Caco-2 (cell line): ENCODE results near the gene NRXN2. TPM values are rescaled to one million over a fixed set of nuclear protein-coding genes. Genes with fewer than 3 reads are reported as not detected.

Source experiments
- BruUV-seq: library from RNA; stranded (reverse); fragments of 400-500 nt; replicated peaks from 2 replicates; lab custom pipeline; 2021; lab: Mats Ljungman, UMichigan
- CTCF ChIA-PET: fragments of 300-600 bp; sonication (Branson Sonifier 250); formaldehyde crosslinking; loops from one replicate; lab custom pipeline; 2022; ENCODE audit warnings: antibody characterized with exemption; lab: Charles Lee
- POLR2A ChIA-PET: fragments of 300-600 bp; sonication (Branson Sonifier 250); formaldehyde crosslinking; loops from one replicate; lab custom pipeline; 2022; ENCODE audit warnings: antibody characterized with exemption; lab: Charles Lee
- DNase-seq, 2 experiments: peaks; one replicate each; pipeline versions ENCODE4 v3.0.0 to v3.0.0-alpha.2; 2020 to 2022
- H3K27me3 ChIP-seq: replicated peaks from 2 replicates; pipeline ENCODE4 v1.6.0; 2011; ENCODE audit warnings: low read length; ENCODE audit not compliant: control insufficient read depth, insufficient read depth
- H3K36me3 ChIP-seq: 2 replicates; pipeline ENCODE4 v1.5.1; 2011; ENCODE audit warnings: low read length; ENCODE audit not compliant: control insufficient read depth, insufficient read depth
- H3K4me1 ChIP-seq: fragments of 250-450 bp; sonication (Bioruptor Pico); 2 replicates; pipeline ENCODE4 v1.5.1; 2020; ENCODE audit warnings: mild to moderate bottlenecking
- H3K4me3 ChIP-seq: 2 replicates; pipeline ENCODE4 v1.5.1; 2011; ENCODE audit warnings: low read depth, mild to moderate bottlenecking, control low read depth, low read length
- H3K9me3 ChIP-seq: fragments of 250-450 bp; sonication (Bioruptor Pico); 2 replicates; pipeline ENCODE4 v1.5.1; 2020; ENCODE audit warnings: mild to moderate bottlenecking, moderate library complexity
- H3K27ac Mint-ChIP-seq: one replicate; pipeline ENCODE4 v1.8.0; 2022; ENCODE audit warnings: mixed read lengths; ENCODE audit not compliant: unreplicated experiment
- H3K27me3 Mint-ChIP-seq: one replicate; pipeline ENCODE4 v1.8.0; 2022; ENCODE audit warnings: mixed read lengths; ENCODE audit not compliant: insufficient read depth, unreplicated experiment
- H3K36me3 Mint-ChIP-seq: one replicate; pipeline ENCODE4 v1.8.0; 2022; ENCODE audit warnings: mild to moderate bottlenecking, mixed read lengths; ENCODE audit not compliant: insufficient read depth, unreplicated experiment
- H3K4me1 Mint-ChIP-seq: one replicate; pipeline ENCODE4 v1.8.0; 2022; ENCODE audit warnings: low read depth, mixed read lengths; ENCODE audit not compliant: unreplicated experiment
- H3K4me3 Mint-ChIP-seq: one replicate; pipeline ENCODE4 v1.8.0; 2022; ENCODE audit warnings: mild to moderate bottlenecking, moderate library complexity, mixed read lengths; ENCODE audit not compliant: unreplicated experiment
- H3K9me3 Mint-ChIP-seq: one replicate; pipeline ENCODE4 v1.8.0; 2022; ENCODE audit warnings: mixed read lengths; ENCODE audit not compliant: unreplicated experiment
- intact Hi-C: fragments of 100-400 bp; cut with micrococcal nuclease; formaldehyde crosslinking; loops from one replicate; pipeline ENCODE4 v1.10.0; 2022; ENCODE audit not compliant: unreplicated experiment
- total RNA-seq: library from RNA; stranded (reverse); gene quantifications from 2 replicates; pipeline ENCODE4 v1.2.3, GENCODE V29; 2022
- TF ChIP-seq, protein P1 (sequence below), 2 experiments: fragments of 200-600 bp in 1 of 2; IDR thresholded peaks; 1 replicate in 1 of 2; 2 replicates in 1 of 2; pipeline versions ENCODE4 v1.5.1 to v1.8.0; 2011 to 2022; ENCODE audit warnings: antibody characterized with exemption in 1 of 2, control low read depth in 1 of 2, inconsistent platforms in 1 of 2, low read depth in 1 of 2, low read length in 1 of 2, mild to moderate bottlenecking in 1 of 2, moderate library complexity in 1 of 2; ENCODE audit not compliant: insufficient read depth in 1 of 2, severe bottlenecking in 1 of 2, unreplicated experiment in 1 of 2

NRXN2 gene
- total RNA-seq, 1 experiment from 2014 or later: 7.6 TPM

DNA sequence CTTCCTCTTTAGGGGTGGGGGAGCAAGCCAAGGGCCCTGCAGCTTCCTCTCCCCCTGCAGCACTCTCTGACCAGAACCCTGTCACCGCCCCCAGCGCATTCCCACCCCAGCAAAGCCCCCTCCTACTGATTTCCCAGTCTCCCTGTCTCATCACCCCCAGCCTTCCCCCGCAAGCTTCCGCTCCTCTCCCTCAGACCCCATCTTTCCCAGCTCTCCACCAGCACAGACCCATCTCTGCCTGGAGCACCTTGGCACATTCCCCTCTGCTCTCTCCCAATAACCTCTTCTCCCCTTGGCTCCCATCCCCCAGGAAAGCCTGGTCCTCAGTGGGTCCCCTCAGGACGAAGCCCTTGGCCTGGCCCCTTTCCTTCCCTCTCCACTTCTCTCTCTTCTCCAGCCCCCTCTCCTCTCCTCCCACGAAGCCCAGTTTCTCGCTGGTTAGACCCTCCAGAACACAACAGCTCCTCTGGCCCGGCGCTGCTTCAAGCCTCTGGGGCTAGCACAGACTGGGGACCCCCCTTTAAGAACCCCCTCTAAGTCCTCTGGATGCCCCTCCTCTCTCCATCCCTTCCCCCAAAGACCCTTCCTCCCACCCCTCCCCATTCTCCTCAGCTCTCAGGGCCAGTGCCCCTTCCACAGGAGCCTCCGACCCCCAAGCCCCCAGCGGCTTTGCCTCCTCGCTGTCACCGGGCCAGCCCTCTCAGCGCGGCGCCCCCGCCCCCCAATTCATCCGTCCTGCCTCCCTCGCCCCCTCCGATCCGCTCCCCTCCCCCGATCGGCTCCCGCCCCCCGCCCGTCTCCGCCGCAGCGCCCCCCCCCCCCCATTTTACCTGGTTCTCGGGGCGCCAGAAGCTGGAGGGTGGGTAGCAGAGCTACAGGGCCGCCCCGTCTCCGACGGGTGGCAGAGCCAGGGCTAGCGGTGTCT, 594 bp downstream of the NRXN2 start:
- no peak overlapping the region for H3K27ac Mint-ChIP-seq
- POLR2A ChIA-PET: no interaction called here
- peaks cover 12% of the 10 kb centered on the region for H3K4me1 Mint-ChIP-seq
- no peaks in the 10 kb centered on the region for H3K9me3 Mint-ChIP-seq
- CTCF ChIA-PET: interaction anchor here (0.7 to 1.8 kb wide), 3 partner anchors 9 to 34 kb away, joined by 3 to 5 read pairs (median 5); no protein-coding TSS in a partner anchor
- no peak overlapping the region for H3K4me3 ChIP-seq
- peaks cover 24% of the 10 kb centered on the region for H3K4me1 ChIP-seq
- H3K9me3 ChIP-seq: no peaks in the 10 kb centered on the region
- TF ChIP-seq, protein P1, sequence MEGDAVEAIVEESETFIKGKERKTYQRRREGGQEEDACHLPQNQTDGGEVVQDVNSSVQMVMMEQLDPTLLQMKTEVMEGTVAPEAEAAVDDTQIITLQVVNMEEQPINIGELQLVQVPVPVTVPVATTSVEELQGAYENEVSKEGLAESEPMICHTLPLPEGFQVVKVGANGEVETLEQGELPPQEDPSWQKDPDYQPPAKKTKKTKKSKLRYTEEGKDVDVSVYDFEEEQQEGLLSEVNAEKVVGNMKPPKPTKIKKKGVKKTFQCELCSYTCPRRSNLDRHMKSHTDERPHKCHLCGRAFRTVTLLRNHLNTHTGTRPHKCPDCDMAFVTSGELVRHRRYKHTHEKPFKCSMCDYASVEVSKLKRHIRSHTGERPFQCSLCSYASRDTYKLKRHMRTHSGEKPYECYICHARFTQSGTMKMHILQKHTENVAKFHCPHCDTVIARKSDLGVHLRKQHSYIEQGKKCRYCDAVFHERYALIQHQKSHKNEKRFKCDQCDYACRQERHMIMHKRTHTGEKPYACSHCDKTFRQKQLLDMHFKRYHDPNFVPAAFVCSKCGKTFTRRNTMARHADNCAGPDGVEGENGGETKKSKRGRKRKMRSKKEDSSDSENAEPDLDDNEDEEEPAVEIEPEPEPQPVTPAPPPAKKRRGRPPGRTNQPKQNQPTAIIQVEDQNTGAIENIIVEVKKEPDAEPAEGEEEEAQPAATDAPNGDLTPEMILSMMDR (IDR thresholded peaks at IDR 0.05; ENCODE audit: insufficient read depth in 1 of 2, low read depth in 1 of 2, low read length in 1 of 2, severe bottlenecking in 1 of 2, unreplicated experiment in 1 of 2): no peak
- no peak overlapping the region for H3K4me3 Mint-ChIP-seq
- no TSS peak for BruUV-seq
- no peak for DNase-seq
- peaks cover 5% of the 10 kb centered on the region; the same call in 1 of the 2 replicates for H3K27me3 ChIP-seq
- H3K36me3 ChIP-seq: no peaks in the 10 kb centered on the region
- intact Hi-C loops: loop anchor here (1.0 kb wide), 1 partner anchor 34 kb away; no protein-coding TSS in a partner anchor
- H3K27me3 Mint-ChIP-seq: peaks cover 21% of the 10 kb centered on the region
- H3K36me3 Mint-ChIP-seq: no peaks in the 10 kb centered on the region

DNA sequence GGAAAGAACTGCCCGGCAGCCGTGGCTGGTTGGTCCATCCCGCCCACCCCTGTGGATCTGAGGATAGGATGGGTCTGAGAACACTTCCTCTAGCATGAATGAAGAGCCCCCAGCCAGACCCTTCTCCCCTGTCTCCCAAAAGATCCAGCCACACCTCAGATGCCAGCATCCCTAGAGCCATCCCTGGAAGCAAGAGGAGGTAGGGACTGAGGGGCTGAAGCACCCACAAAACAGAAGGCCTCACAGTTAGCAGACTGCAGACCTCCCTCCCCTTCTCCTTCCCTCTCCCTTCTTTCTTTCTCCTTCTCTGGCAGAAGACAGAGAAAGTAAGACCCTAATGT, 1.7 kb downstream of the NRXN2 start:
- peaks cover 7% of the 10 kb centered on the region; the same call in 1 of the 2 replicates for H3K27me3 ChIP-seq
- BruUV-seq: no TSS peak
- intact Hi-C loops: no loop called here

DNA sequence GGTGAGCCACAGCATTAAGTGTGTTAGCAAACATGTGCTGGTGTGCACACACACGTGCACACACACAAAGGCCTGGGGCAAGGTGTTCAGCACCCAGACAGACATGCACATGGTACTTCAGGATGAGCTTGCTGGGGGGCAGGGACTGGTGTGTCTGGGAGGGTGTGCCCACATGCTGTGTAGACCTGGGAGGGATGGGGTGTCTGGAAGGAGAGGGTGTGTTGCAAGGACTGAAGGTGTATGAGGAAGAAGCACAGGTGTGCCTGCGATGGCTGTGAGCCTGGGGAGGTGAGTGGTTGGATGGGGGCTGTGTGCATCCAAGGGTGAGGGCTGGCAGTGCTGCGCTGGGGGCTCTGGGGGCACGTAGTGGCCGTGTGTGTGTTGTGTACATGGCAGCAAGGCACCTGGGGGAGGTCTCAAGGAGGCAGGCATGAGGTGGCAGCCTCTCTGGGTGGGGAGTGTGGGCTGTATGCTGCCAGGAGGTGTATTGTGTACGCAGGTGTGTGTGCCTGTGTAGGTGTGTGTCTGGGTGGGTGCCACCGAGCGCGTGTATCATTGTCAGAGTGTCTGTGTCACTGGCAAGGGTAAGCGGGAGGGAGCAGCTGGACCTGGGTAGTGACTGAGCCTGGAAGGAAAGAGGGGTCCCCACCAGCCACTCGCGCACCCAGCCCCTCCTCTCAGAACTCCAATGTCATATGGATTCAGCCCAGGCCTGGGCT, 2.2 kb downstream of the NRXN2 start:
- no peak overlapping the region for H3K4me3 Mint-ChIP-seq
- no peaks in the 10 kb centered on the region for H3K36me3 Mint-ChIP-seq
- intact Hi-C loops: no loop called here
- H3K4me1 ChIP-seq: peaks cover 24% of the 10 kb centered on the region
- ChIA-PET CTCF (no interaction called here), POLR2A (no interaction called here)
- H3K27me3 Mint-ChIP-seq: peaks cover 26% of the 10 kb centered on the region
- no peak overlapping the region for H3K27ac Mint-ChIP-seq
- DNase-seq: no peak
- no peaks in the 10 kb centered on the region for H3K9me3 Mint-ChIP-seq
- H3K9me3 ChIP-seq: no peaks in the 10 kb centered on the region
- H3K27me3 ChIP-seq: peaks cover 9% of the 10 kb centered on the region
- H3K4me3 ChIP-seq: no peak overlapping the region
- peaks cover 12% of the 10 kb centered on the region for H3K4me1 Mint-ChIP-seq
- H3K36me3 ChIP-seq: no peaks in the 10 kb centered on the region
- no TSS peak for BruUV-seq
- TF ChIP-seq, protein P1 (IDR thresholded peaks at IDR 0.05; ENCODE audit: insufficient read depth in 1 of 2, low read depth in 1 of 2, low read length in 1 of 2, severe bottlenecking in 1 of 2, unreplicated experiment in 1 of 2): no peak

More for the DNA sequence above, 1.7 kb downstream of the NRXN2 start:
- no peaks in the 10 kb centered on the region for H3K36me3 ChIP-seq
- TF ChIP-seq, protein P1 (IDR thresholded peaks at IDR 0.05; ENCODE audit: insufficient read depth in 1 of 2, low read depth in 1 of 2, low read length in 1 of 2, severe bottlenecking in 1 of 2, unreplicated experiment in 1 of 2): no peak
- Mint-ChIP-seq H3K27me3 (peaks cover 26% of the 10 kb centered on the region), H3K9me3 (no peaks in the 10 kb centered on the region), H3K36me3 (no peaks in the 10 kb centered on the region), H3K4me1 (peaks cover 12% of the 10 kb centered on the region), H3K27ac (no peak overlapping the region), H3K4me3 (no peak overlapping the region)
- no peaks in the 10 kb centered on the region for H3K9me3 ChIP-seq
- CTCF ChIA-PET: interaction anchor here (0.7 kb wide), 1 partner anchor 14 kb away, joined by 5 read pairs; no protein-coding TSS in a partner anchor
- H3K4me3 ChIP-seq: no peak overlapping the region
- no peak for DNase-seq
- H3K4me1 ChIP-seq: peaks cover 24% of the 10 kb centered on the region
- POLR2A ChIA-PET: no interaction called here
